ENCODE data around the gene UBASH3B.

- TF ChIP-seq, protein P1, sequence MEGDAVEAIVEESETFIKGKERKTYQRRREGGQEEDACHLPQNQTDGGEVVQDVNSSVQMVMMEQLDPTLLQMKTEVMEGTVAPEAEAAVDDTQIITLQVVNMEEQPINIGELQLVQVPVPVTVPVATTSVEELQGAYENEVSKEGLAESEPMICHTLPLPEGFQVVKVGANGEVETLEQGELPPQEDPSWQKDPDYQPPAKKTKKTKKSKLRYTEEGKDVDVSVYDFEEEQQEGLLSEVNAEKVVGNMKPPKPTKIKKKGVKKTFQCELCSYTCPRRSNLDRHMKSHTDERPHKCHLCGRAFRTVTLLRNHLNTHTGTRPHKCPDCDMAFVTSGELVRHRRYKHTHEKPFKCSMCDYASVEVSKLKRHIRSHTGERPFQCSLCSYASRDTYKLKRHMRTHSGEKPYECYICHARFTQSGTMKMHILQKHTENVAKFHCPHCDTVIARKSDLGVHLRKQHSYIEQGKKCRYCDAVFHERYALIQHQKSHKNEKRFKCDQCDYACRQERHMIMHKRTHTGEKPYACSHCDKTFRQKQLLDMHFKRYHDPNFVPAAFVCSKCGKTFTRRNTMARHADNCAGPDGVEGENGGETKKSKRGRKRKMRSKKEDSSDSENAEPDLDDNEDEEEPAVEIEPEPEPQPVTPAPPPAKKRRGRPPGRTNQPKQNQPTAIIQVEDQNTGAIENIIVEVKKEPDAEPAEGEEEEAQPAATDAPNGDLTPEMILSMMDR (conservative IDR thresholded peaks at IDR 0.05; ENCODE audit: low read length), result no peak
- no peak for TF ChIP-seq EZH2phosphoT487 (IDR thresholded peaks at IDR 0.05; ENCODE audit: borderline replicate concordance, low read depth, low read length)
Measured at GRCh38 chr11:122822241-122822640, 166.7 kb downstream of the UBASH3B start.

All from OCI-LY7 (cell line).